D341Med (cell line): ENCODE results near the gene VDR.

Source experiments
- DNase-seq: peaks from one replicate; pipeline ENCODE4 v3.0.0; 2012; ENCODE audit warnings: low spot score

Gene VDR

DNA sequence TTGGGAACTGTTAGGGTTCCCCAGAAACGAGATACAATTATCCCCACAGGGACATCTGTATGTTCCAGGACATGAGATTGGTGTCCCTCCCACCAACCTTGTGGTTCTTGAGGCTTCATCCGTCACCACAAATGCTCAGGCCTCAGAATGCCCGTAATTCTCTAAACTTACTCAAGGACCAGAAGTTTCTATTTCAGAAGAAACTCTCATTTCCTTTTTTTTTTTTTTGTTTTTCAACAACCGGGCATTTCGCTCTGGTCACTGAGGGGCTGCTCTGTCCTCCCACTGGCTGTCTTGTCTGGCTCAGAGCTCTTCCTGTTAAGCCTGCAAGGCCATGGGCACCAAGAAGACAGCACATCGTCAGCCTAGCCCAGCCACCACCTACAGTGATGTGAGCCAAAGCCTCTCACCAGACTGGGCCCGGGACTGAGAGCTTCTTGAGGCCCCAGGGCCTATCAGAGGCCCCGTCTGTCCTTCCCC lies 36.2 kb downstream of the VDR start:
- no peak for DNase-seq

DNA sequence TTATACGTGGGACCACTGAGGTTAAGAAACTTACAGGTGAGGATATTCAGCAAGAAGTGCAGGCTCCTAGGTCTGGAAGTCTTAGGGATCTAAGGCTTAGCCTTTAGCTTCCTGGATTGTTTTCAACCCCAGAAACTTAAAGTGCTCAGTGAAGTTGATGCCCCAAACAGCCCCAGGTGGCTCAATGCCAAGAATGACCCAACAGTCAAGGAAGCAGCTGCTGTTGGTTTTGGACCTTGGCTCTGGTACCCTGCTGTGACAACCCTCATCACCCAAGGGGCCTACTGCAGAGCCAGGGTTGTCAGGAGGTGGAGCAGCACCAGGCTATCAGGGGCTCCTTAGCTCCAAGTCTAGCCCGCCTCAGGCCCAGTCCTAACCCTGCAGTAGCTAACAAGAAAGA lies 36.8 kb downstream of the VDR start:
- no peak for DNase-seq

DNA sequence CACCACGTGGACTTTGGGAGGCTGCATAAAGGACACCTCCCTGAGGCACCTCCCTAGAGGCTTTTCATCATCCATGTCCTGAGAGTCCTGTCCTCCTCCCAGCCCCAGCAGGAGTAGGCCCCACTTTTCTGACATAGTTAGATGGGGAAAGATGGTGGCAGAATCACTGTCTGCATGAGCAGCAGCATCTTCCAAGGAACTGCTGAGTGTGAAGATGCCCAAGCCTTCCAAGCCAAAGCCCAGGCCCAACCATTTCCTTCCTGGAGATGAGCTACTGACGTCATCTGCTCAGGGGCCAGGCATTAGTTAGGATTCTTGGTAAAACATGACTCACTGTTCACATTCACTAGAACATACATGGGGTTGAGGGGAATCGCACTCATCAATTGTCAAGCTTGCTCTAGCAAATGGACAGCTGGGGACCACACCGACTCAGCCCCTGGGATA lies 37.3 kb downstream of the VDR start:
- DNase-seq = no peak

DNA sequence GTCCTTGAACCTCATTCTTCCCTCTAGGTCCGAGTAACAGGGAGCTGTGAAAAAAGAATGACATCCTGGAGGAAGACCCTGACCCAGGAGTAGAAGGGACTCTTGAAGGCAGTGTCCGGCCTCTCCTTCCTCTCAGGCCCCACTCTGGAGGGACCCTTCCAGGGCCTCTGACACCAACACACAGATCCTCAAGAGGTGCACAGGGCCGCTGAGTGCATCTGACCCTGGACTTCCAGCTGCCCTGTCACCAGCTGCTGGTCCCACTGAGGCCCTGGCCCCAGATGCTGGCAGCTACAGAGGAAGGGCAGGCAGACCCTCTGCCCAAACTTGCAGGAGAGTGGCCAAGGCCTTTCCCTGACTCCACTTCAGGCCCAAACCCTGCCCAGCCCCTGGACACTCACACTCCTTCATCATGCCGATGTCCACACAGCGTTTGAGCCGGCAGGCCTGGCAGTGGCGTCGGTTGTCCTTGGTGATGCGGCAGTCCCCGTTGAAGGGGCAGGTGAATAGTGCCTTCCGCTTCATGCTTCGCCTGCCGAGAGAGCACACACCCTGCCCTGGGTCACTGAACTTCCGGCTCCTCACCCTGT lies 40.1 kb downstream of the VDR start:
- no peak for DNase-seq

DNA sequence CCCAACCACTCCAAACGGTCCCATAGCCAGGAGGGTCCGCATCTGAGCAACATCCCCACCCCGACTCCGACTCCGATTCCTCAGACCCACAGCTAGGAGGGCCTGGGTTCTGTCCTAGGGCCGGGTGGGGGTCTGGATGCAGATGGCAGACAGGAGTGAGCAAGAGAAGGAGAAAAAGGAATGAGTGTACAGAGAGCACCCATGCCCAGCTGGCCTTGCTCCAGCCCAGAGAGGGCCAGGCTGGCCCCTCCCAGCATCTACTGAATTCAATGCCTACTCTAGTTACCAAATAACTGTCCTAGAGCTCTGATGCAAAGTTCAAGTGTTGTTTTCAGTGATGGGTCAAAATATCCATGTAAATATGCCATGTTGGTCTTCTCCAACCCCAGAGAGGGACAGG lies 40.8 kb downstream of the VDR start:
- no peak for DNase-seq

DNA sequence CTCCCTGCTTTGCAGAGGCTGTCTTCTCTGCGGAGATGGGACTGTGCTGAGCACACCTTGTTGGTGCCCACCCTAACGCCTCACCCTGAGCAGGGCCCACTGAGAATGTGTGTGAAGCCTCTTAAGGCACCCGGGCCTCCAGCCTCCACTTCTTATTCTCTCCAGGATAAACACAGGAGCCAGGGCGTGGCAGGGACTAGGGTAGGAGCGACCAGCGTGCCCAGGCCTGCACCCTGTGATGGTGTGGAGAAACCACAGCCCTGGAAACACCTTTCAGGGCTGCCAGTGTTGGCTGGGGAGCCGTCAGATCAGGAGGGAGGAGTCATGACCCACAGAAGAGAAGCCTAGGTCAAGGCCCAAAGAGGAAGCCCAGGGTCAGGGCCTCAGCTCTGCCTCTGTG lies 41.3 kb downstream of the VDR start:
- DNase-seq = no peak

DNA sequence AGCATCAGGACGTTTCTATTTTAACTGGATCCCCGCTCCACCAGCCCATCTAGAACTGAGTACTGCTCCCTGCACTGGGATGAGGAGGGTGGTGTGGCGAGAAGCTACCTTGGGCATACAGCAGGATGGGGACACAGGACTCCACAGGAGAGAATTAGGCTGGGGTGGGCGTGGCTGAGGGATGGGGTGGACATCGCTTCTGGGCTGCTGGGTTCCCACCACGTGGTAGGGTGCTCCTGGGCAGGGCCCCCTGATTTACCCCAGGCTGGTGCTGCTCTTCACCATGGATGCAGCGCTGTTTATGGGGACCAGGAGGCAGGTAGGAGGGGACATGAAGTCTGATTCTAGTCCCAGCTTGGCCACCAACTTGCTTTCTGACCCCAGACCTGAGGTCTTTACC lies 41.9 kb downstream of the VDR start:
- no peak for DNase-seq

DNA sequence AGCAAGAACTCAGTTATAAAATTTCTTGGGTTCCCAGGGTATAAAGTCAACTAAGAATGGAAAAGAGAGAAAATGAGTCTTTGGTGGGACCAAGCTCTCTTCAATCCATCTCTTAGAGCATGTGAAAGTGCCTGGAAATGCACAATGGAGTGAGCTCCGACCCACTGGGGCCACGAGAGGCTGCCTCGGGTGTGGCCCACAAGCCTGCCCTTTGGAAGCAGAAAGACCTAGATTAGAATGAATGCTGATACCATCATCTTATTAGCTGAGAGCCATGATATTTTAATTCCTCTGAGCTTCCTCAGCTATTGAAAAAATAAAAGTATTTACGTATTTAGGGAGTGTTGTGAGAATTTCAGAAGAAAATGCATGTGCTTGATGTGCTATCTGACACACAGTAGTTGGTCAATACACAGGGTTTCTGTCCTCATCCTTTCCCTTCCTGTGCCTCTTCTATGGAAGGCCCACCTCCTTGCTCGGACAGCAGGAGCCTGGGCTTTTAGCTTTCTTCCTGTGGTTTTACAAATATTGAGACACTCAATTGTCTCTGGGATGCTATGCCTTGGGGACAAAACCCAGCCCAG lies 42.5 kb downstream of the VDR start:
- DNase-seq = no peak

DNA sequence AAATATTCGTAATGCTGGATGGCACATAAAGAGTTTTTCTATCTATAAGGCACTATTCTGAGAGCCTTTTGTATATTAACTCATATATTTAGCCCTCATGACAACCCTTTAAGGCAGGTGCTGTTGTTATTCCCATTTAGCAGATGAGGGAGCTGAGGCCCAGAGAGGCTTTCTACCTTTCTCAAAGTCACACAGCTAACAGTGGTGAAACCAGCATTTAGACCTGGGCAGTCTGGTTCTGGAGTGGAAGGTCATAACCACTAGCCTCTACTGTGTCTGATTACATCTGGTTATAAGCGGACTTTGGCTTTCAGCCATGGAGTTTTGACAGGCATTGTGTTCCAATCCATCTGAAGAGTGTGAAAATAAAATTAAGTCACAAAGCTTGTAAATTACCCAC lies 43.9 kb downstream of the VDR start:
- DNase-seq = no peak

DNA sequence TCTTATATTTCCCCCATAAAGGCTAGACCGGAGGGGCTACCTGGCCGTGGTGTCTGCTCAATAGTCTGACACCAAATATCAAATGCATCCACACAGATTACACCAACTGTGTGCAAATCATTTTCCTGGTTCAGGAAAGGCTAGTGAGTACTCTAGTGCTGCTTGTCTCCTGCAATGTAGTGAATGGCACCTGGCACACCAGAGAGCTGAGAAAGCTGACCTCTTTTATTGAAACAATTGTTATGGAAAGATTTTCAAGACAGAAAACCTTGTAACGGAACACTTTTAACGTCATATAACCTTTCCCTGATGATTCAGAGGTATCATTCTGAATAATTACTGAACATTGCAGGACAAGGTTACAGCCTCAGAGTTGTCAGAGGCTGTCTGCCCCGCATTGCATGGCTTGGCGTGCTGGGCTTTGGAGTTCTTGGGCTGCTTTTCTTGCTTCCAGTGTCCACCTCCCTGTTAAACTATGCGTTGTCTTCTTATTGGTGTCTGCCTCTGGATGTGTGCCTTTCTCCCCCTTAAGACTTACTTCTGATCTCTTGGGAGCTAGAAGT lies 44.4 kb downstream of the VDR start:
- DNase-seq = no peak

DNA sequence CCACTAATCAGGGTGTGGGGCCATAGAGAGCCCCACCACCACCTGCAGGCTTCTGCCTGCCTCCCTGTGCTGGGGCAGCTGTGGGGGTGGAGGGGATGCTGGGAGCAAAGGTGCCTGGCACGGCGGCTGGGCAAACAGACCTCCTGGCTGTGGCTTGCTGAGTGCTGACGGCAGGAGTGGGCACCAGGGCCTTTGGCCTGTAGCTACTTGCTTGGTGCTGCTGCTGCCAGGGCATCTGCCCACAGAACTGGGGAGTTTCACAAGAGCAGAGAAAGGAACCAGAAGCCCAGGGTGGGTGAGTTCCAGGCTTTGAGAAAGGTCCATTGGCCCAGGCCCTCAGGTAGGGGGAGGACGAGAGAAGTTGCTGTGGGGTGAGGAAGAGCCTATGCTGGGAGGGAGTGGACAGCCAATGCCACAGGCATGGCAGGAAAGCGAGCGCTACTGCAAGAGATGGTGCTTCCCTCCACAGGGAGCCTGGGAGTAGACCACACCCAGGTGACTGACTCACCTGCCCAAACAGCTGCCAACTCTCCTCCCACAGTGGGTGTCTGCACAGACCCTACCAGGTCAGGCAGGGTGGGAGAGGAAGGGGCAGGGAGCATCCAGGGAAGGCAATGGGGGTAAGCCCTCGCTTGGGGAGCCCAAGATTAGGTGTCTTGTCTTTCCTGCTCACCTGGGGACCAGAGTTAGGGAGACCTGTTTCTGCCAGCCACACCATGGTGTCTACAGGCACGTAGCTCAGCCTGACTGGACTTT lies 46.1 kb downstream of the VDR start:
- DNase-seq = no peak

DNA sequence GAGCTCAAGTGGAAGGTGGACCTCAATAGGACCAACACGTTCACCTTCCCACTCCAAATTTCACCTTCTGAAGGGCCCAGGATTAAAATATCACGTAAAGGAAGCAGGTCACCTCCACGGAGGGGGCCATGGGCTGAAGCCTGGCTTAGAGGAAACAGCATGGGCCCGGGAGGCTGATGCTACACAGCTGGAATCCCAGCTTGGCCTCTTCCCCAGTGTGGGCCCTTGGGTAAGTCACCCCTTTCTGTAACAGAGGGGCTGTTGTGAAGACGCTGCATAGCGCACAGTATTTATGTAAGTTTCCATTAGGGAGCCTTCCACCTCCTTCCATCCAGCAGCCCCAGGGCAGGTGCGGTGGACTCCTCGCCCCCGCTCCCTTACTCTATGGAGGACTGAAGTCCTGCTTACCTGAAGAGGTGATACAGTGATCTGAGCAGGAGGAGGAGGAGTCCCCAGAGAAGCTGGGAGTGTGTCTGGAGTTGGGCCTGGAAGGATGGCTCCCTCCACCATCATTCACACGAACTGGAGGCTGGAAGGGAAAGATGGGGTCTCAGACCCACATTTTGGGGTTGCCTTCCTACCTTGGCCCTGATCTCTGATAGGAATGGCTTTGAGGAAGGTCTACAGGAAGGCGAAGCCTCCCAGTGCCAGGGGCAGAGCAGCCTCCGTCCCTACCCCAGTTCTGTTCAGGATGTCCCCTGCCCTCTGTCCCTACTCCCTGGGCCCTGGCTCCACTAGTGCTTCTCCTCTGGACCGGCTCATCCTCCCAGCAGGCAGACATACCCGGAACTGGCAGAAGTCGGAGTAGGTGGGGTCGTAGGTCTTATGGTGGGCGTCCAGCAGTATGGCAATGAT lies 47.8 kb downstream of the VDR start:
- no peak for DNase-seq

DNA sequence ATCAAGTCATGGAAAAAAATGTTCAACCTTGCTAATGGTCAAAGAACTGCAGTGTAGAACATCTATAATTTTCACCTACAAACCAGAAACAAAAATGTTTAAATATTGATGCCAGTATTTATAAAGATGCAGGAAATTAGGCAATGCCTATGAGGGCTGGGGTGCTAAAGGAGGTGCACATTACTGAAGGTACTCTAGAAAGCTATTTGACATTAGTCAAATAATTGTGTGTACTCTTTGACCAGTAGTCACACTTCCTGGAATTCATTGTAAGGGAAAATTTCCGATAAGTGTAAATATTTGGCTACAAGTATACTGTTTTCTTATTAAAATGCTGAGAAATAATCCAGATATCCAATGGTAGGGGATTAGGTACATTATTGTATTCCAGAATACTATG lies 48.7 kb downstream of the VDR start:
- DNase-seq = no peak

DNA sequence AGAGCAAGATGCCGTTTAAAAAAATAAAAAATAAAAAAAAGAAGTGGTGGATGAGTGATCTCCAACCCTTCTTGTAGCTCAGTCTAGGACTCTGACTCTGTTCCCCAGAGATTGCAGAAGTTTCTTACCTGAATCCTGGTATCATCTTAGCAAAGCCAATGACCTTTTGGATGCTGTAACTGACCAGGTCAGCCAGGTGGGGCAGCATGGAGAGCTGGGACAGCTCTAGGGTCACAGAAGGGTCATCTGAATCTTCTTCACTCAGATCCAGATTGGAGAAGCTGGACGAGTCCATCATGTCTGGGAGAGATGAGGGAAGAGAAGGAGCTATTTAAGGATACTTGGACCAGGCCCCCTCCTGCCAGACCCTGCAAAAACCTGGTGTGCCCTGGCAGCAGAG lies 49.3 kb downstream of the VDR start:
- no peak for DNase-seq

DNA sequence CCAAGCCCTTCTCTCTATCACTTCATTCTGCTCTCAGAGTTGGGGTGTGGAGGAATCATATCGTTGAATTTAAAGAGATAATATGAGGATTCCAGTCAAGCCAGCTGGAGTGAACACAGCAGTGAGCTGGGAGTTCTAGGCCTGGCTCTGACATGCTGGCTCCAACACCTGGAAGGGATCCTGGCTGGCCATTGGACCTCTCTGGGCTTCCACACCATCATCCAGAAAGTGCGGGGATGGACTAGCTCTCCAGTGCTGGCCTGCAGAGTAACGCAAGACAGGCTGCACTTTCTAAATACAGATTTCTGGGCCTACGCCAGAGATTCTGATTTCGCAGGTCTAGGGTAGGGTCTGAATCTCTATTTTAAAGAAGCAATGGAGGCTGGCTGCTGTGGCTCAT lies 50.3 kb downstream of the VDR start:
- no peak for DNase-seq

DNA sequence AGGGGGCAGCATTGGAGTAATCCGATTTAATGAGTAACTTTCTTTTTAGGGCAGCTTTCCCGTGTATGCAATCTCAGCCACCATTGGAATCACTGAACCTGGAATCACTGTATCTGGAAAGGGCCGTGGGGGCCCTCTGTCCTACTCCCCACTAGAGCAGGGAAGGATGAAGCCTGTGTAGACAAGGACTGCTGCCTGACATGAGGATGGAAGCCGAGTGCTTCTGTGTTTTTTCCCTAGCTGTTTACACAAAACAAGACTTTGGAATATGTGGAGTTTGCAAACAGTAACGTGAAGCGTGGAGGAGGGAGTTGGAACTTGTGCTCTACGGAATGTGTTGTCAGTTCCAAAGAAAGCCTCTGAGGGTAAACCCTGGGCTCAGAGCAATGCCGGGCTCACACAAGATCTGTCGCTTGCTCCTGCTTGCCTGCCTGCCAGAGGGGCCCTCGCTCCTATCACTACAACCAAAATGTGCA lies 52.7 kb downstream of the VDR start:
- no peak for DNase-seq

DNA sequence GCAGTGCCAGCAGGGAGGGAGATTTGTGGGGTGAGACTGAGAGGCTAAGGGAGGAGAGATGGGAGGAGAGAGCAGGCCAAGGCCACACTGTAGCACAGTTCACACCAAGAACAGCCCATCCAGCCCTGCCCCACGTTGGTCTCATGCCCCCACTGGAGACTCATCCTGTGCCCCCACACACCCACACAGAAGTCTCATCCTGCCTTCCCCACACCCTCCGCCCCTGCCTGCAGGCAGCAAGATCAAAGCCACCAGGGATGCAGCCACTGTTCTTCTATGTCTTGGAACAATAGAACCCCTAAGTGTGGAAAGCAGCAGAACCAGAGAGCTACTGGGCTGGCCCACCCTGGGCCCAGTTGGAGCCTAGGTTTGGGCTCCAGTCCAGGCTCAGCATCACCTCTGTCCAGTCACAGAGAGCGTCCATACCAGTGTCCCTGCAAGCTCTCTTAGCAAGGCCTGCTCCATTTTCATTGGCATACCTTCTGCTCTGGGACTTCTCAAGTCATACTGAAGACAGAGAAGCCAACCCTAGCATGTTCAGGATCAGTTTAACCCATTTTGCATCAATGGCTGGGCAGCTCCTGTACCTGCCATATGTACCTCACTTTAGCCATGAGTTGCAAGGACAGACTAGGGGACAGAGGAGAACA lies 53.4 kb downstream of the VDR start:
- DNase-seq = no peak

DNA sequence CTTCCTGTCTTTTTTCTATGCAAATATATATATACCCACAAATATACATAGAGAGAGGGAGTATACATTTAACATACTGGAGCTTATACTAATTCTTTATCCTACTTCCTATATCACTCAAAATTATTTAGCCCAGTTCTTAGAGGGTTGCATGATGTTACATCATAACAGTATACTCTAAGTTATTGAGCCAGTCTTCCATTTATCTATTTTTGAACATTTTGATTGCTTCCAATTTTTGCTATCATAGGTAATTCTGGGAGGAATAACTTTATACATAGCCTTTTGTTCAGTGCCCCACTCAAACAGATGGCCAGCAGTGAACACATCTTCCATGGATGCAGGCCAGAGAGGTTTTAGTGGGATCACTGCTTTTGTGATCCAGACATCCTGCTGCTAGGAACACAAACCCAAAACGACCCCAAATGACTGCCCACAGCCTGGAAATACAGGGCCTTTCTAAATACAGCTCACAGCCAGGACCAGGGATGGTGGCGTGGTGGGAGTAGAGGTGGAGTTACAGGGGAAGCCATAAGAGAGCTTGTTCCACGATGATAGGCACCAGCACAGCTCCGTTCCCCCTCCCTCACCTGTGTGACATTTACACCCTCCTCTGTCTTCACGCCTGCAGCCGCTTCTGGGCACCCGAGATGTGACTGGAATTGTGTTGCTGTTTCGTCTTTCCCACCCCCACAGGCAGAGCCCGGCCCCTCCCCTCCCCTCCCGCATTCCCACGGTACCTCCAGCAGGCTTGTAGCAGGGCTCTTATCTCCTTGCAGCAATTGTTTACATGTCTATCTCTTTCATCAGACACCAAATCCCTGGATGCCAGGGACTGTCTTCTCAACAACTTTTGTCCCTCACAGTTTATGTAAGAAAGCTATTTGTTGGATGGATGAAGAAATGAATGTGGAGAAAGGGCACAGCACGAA lies 54.4 kb downstream of the VDR start:
- DNase-seq = no peak

DNA sequence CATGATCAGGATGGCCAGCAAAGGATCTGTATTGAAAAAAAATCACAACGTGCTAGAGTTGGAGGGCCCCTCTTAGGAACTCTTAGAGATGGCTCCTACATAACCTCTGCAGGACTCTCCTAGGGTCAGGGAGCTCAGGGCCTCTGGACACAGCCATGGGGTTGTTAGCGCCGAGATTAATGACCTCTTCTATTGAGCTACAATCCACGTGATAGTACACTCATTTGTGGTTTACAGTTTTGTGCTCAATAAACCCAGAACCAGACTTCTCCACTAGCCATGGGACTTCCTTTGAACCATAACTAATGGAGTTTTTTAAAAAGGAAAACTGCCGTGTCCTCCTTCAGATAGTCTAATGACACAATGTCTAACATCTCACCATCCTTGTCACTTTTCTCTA lies 55.5 kb downstream of the VDR start:
- DNase-seq = no peak

DNA sequence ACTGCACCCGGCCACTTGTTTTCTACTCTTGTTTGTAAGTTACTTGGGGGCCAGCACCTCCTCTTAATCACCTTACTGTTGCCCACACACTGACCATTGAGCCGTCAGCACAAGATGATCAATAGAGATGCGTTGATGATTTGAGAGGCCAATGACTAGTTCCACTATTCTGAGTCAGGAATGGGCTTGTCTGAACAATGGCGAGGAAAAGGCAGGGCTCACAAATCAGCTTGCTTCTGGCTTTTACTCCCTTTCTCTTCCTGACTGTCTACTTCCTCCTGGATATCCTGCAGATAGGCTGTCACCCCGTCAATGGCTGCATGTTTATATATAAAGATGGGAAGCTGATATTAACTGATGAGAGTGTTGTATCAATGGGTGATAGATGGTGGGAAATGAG lies 55.9 kb downstream of the VDR start:
- DNase-seq = no peak
